Common myeloid progenitor, CD34-positive (primary cell): ENCODE data around the gene ZFC3H1.
A peak's percentile ranks its signal among the peaks of the same experiment; 100 is the strongest.

Experiments
- CTCF ChIA-PET: fragments of 350-600 bp; sonication (Branson Sonifier 250); formaldehyde crosslinking; loops from one replicate; lab custom pipeline; 2021; ENCODE audit warnings: antibody characterized with exemption; lab: Charles Lee
- POLR2A ChIA-PET: fragments of 350-600 bp; sonication (Branson Sonifier 250); formaldehyde crosslinking; loops from one replicate; lab custom pipeline; 2021; ENCODE audit warnings: antibody characterized with exemption; lab: Charles Lee
- DNase-seq, 3 donors: peaks; one replicate each; pipeline versions ENCODE4 v3.0.0 to v3.0.0-alpha.2; 2013
- H3K27ac ChIP-seq, 2 experiments: 1 replicate in 1 of 2; 2 replicates in 1 of 2; pipeline ENCODE4 v1.7.0; 2013; ENCODE audit warnings: inconsistent platforms in 2 of 2, low read length in 2 of 2, mild to moderate bottlenecking in 2 of 2, low read depth in 1 of 2, moderate library complexity in 1 of 2; ENCODE audit not compliant: severe bottlenecking in 2 of 2, insufficient read depth in 1 of 2, poor library complexity in 1 of 2
- H3K27me3 ChIP-seq, 5 experiments: replicated peaks in 2 of 5; 1 replicate in 3 of 5; 2 replicates in 2 of 5; pipeline versions ENCODE4 v1.6.1 to v1.7.0; 2013; ENCODE audit warnings: low read length in 4 of 5, mild to moderate bottlenecking in 2 of 5, moderate library complexity in 2 of 5, inconsistent platforms in 1 of 5; ENCODE audit not compliant: insufficient read depth in 5 of 5, control insufficient read depth in 4 of 5
- H3K36me3 ChIP-seq, 4 experiments: 1 replicate in 2 of 4; 2 replicates in 2 of 4; pipeline versions ENCODE4 v1.6.1 to v1.7.0; 2013; ENCODE audit warnings: low read length in 3 of 4, control low read depth in 1 of 4, mild to moderate bottlenecking in 1 of 4; ENCODE audit not compliant: control insufficient read depth in 4 of 4, insufficient read depth in 4 of 4
- H3K4me1 ChIP-seq, 4 experiments: 1 replicate in 3 of 4; 2 replicates in 1 of 4; pipeline versions ENCODE4 v1.6.1 to v1.7.1; 2013; ENCODE audit warnings: low read length in 3 of 4, mild to moderate bottlenecking in 3 of 4, control low read depth in 1 of 4, inconsistent platforms in 1 of 4, moderate library complexity in 1 of 4; ENCODE audit not compliant: control insufficient read depth in 4 of 4, insufficient read depth in 4 of 4; ENCODE audit errors: control extremely low read depth in 1 of 4
- H3K4me3 ChIP-seq, 7 experiments: 1 replicate in 4 of 7; 2 replicates in 3 of 7; pipeline versions ENCODE4 v1.5.1 to v1.7.0; 2013; ENCODE audit warnings: mild to moderate bottlenecking in 7 of 7, low read length in 6 of 7, moderate library complexity in 6 of 7, inconsistent platforms in 2 of 7, low read depth in 2 of 7, control low read depth in 1 of 7; ENCODE audit not compliant: insufficient read depth in 4 of 7, control insufficient read depth in 1 of 7; ENCODE audit errors: extremely low read depth in 1 of 7
- H3K9me3 ChIP-seq, 5 experiments: 1 replicate in 4 of 5; 2 replicates in 1 of 5; pipeline versions ENCODE4 v1.6.1 to v1.7.1; 2013; ENCODE audit warnings: low read length in 4 of 5, mild to moderate bottlenecking in 2 of 5, inconsistent platforms in 1 of 5, low read depth in 1 of 5, moderate library complexity in 1 of 5; ENCODE audit not compliant: control insufficient read depth in 4 of 5, insufficient read depth in 2 of 5; ENCODE audit errors: control extremely low read depth in 1 of 5
- WGBS: methylation state at CpG from one replicate; pipeline ENCODE4 v1.1.5; 2013; ENCODE audit not compliant: insufficient coverage; 5-methylcytosine and 5-hydroxymethylcytosine counted together

The ZFC3H1 gene

GRCh38 chr12:71602761-71603577, 60.7 kb downstream of the ZFC3H1 start:
- Histone ChIP-seq H3K4me3 (no peak overlapping the region), H3K9me3 (peaks cover 0 to 3% (median 0%) of the 10 kb centered on the region in 5 experiments), H3K4me1 (no peaks in the 10 kb centered on the region), H3K27me3 (no peaks in the 10 kb centered on the region), H3K27ac (no peak overlapping the region), H3K36me3 (peaks cover 4 to 21% (median 7%) of the 10 kb centered on the region in 4 experiments)
- POLR2A ChIA-PET = interaction anchor here (1.2 kb wide), 1 partner anchor 17 kb away, joined by 4 read pairs; no protein-coding TSS in a partner anchor
- CTCF ChIA-PET = no interaction called here
- DNase-seq = no peak
- WGBS = 92% methylated on average over 10 of the region's 10 CpGs

- no peak overlapping the region for H3K27ac ChIP-seq
- ChIA-PET POLR2A (no interaction called here), CTCF (no interaction called here)
- no peaks in the 10 kb centered on the region for H3K27me3 ChIP-seq
- no peaks in the 10 kb centered on the region for H3K4me1 ChIP-seq
- DNase-seq = no peak
- peaks cover 0 to 3% (median 0%) of the 10 kb centered on the region in 5 experiments for H3K9me3 ChIP-seq
- peaks cover 0 to 7% (median 3%) of the 10 kb centered on the region in 4 experiments for H3K36me3 ChIP-seq
- H3K4me3 ChIP-seq = no peak overlapping the region
Measured at GRCh38 chr12:71601546-71601945, 62.1 kb downstream of the ZFC3H1 start.

GRCh38 chr12:71599210-71599609, 64.4 kb downstream of the ZFC3H1 start:
- H3K27ac ChIP-seq = no peak overlapping the region

GRCh38 chr12:71594214-71594948, 69.3 kb downstream of the ZFC3H1 start:
- DNase-seq = peak in 1 of 3 donors; percentile 3
- H3K4me3 ChIP-seq = no peak overlapping the region
- H3K4me1 ChIP-seq = no peaks in the 10 kb centered on the region
- WGBS = 96% methylated on average over 4 of the region's 5 CpGs
- H3K9me3 ChIP-seq = peaks cover 0 to 2% (median 0%) of the 10 kb centered on the region in 5 experiments
- ChIA-PET CTCF (interaction anchor here (1.3 kb wide), 1 partner anchor 10 kb away, joined by 4 read pairs; no protein-coding TSS in a partner anchor), POLR2A (interaction anchor here (0.5 to 0.6 kb wide), 2 partner anchors 28 to 42 kb away, joined by 3 to 4 read pairs; no protein-coding TSS in a partner anchor)
- no peaks in the 10 kb centered on the region for H3K27me3 ChIP-seq
- H3K36me3 ChIP-seq = peaks cover 0 to 2% (median 0%) of the 10 kb centered on the region in 4 experiments
- no peak overlapping the region for H3K27ac ChIP-seq

More at GRCh38 chr12:71599210-71599609, 64.4 kb downstream of the ZFC3H1 start:
- H3K27me3 ChIP-seq = no peaks in the 10 kb centered on the region
- ChIA-PET CTCF (interaction anchor here (0.5 kb wide), 1 partner anchor 40 kb away, joined by 3 read pairs; no protein-coding TSS in a partner anchor), POLR2A (no interaction called here)
- H3K36me3 ChIP-seq = no peaks in the 10 kb centered on the region
- peaks cover 0 to 3% (median 0%) of the 10 kb centered on the region in 5 experiments for H3K9me3 ChIP-seq
- DNase-seq = no peak
- H3K4me3 ChIP-seq = no peak overlapping the region
- H3K4me1 ChIP-seq = no peaks in the 10 kb centered on the region

GRCh38 chr12:71592841-71593240, 70.8 kb downstream of the ZFC3H1 start:
- Histone ChIP-seq H3K9me3 (no peaks in the 10 kb centered on the region), H3K4me3 (no peak overlapping the region), H3K36me3 (peaks cover 0 to 2% (median 0%) of the 10 kb centered on the region in 4 experiments), H3K27me3 (no peaks in the 10 kb centered on the region), H3K27ac (no peak overlapping the region), H3K4me1 (no peaks in the 10 kb centered on the region)
- POLR2A ChIA-PET = no interaction called here
- 84% methylated on average over 2 of the region's 3 CpGs for WGBS
- CTCF ChIA-PET = no interaction called here
- no peak for DNase-seq

GRCh38 chr12:71591601-71592000, 72.0 kb downstream of the ZFC3H1 start:
- H3K36me3 ChIP-seq = peaks cover 0 to 2% (median 0%) of the 10 kb centered on the region in 4 experiments
- no peaks in the 10 kb centered on the region for H3K4me1 ChIP-seq
- no peak overlapping the region for H3K27ac ChIP-seq
- ChIA-PET POLR2A (no interaction called here), CTCF (no interaction called here)
- WGBS = 50% methylated on average over 1 of the region's 2 CpGs
- no peak overlapping the region for H3K4me3 ChIP-seq
- no peaks in the 10 kb centered on the region for H3K9me3 ChIP-seq
- H3K27me3 ChIP-seq = no peaks in the 10 kb centered on the region
- no peak for DNase-seq

- CTCF ChIA-PET = no interaction called here
- Histone ChIP-seq H3K4me3 (no peak overlapping the region), H3K36me3 (peaks cover 0 to 2% (median 0%) of the 10 kb centered on the region in 4 experiments), H3K4me1 (no peaks in the 10 kb centered on the region), H3K9me3 (no peaks in the 10 kb centered on the region), H3K27ac (no peak overlapping the region), H3K27me3 (no peaks in the 10 kb centered on the region)
- POLR2A ChIA-PET = no interaction called here
- 96% methylated on average over 2 of the region's 4 CpGs for WGBS
- no peak for DNase-seq
Measured at GRCh38 chr12:71589478-71589881, 74.2 kb downstream of the ZFC3H1 start.
